Astrocyte (in vitro differentiated cells and primary cell): Measurements from ENCODE around the gene S100A12. TPM values are rescaled to one million over a fixed set of nuclear protein-coding genes. Genes with fewer than 3 reads are reported as not detected.

Experiments
- DNase-seq: peaks from one replicate; pipeline ENCODE4 v3.0.0-alpha.2; 2010; ENCODE audit warnings: low read depth
- FAIRE-seq: peaks from 2 replicates; lab custom pipeline; 2011; peaks lifted over from hg19 to GRCh38; lab: Jason Lieb, UNC
- H2AFZ ChIP-seq: 2 replicates; pipeline ENCODE4 v1.6.0; 2012; ENCODE audit warnings: low read depth, low read length, inconsistent platforms
- H3K27ac ChIP-seq: 2 replicates; pipeline ENCODE4 v1.5.1; 2011; ENCODE audit warnings: low read depth, low read length, inconsistent platforms
- H3K27me3 ChIP-seq: 2 replicates; pipeline ENCODE4 v1.6.0; 2011; ENCODE audit warnings: low read length, inconsistent platforms; ENCODE audit not compliant: insufficient read depth
- H3K36me3 ChIP-seq: 2 replicates; pipeline ENCODE4 v1.5.1; 2011; ENCODE audit warnings: low read length, inconsistent platforms; ENCODE audit not compliant: insufficient read depth
- H3K4me1 ChIP-seq: 2 replicates; pipeline ENCODE4 v1.5.1; 2011; ENCODE audit warnings: low read length, inconsistent platforms; ENCODE audit not compliant: insufficient read depth
- H3K4me2 ChIP-seq: 2 replicates; pipeline ENCODE4 v1.6.0; 2012; ENCODE audit warnings: low read length, inconsistent platforms
- H3K4me3 ChIP-seq: 2 replicates; pipeline ENCODE4 v1.5.1; 2011; ENCODE audit warnings: low read depth, mild to moderate bottlenecking, low read length, inconsistent platforms; ENCODE audit not compliant: insufficient read depth
- H3K79me2 ChIP-seq: 2 replicates; pipeline ENCODE4 v1.6.0; 2012; ENCODE audit warnings: mild to moderate bottlenecking, low read length, inconsistent platforms; ENCODE audit not compliant: insufficient read depth
- H3K9ac ChIP-seq: 2 replicates; pipeline ENCODE4 v1.6.0; 2012; ENCODE audit warnings: mild to moderate bottlenecking, low read length, inconsistent platforms
- H3K9me3 ChIP-seq: 2 replicates; pipeline ENCODE4 v1.5.1; 2012; ENCODE audit warnings: low read depth, mild to moderate bottlenecking, low read length, inconsistent platforms; ENCODE audit not compliant: insufficient read depth
- H4K20me1 ChIP-seq: 2 replicates; pipeline ENCODE4 v1.6.0; 2012; ENCODE audit warnings: low read length, inconsistent platforms; ENCODE audit not compliant: insufficient read depth
- H3K27ac Mint-ChIP-seq: one replicate; pipeline ENCODE4 v1.8.0; 2021; ENCODE audit warnings: mild to moderate bottlenecking, mixed read lengths; ENCODE audit not compliant: unreplicated experiment
- H3K27me3 Mint-ChIP-seq: one replicate; pipeline ENCODE4 v1.8.0; 2021; ENCODE audit warnings: low read depth, mixed read lengths; ENCODE audit not compliant: unreplicated experiment
- H3K36me3 Mint-ChIP-seq: one replicate; pipeline ENCODE4 v1.8.0; 2021; ENCODE audit warnings: low read depth, mixed read lengths; ENCODE audit not compliant: unreplicated experiment
- H3K4me1 Mint-ChIP-seq: one replicate; pipeline ENCODE4 v1.8.0; 2021; ENCODE audit warnings: low read depth, mixed read lengths; ENCODE audit not compliant: unreplicated experiment
- H3K4me3 Mint-ChIP-seq: one replicate; pipeline ENCODE4 v1.8.0; 2021; ENCODE audit warnings: mild to moderate bottlenecking, moderate library complexity, mixed read lengths; ENCODE audit not compliant: unreplicated experiment
- H3K9me3 Mint-ChIP-seq: one replicate; pipeline ENCODE4 v1.8.0; 2021; ENCODE audit warnings: mild to moderate bottlenecking, mixed read lengths; ENCODE audit not compliant: unreplicated experiment
- CTCF ChIP-seq: IDR thresholded peaks from 2 replicates; pipeline ENCODE4 v1.5.1; 2011; ENCODE audit warnings: low read depth, mild to moderate bottlenecking, inconsistent platforms, low read length, moderate library complexity; ENCODE audit not compliant: insufficient read depth
- EZH2 ChIP-seq: IDR thresholded peaks from 2 replicates; pipeline ENCODE4 v1.6.1; 2012; ENCODE audit warnings: mild to moderate bottlenecking, low read length, inconsistent platforms; ENCODE audit not compliant: insufficient read depth
- total RNA-seq: library from RNA; stranded (reverse); gene quantifications from 2 replicates; pipeline ENCODE4 v1.2.1, GENCODE V29; 2021

The S100A12 gene
- total RNA-seq, 1 donor from 2014 or later, result not detected

- DNase-seq (no peak), FAIRE-seq (no peak)
- no peaks in the 10 kb centered on the region for H3K4me1 ChIP-seq
- no peaks in the 10 kb centered on the region for H3K9me3 Mint-ChIP-seq
- no peak overlapping the region for H3K4me3 ChIP-seq
- H3K4me3 Mint-ChIP-seq, result no peak overlapping the region
- no peak for TF ChIP-seq EZH2
- TF ChIP-seq CTCF, result no peak
- H3K4me1 Mint-ChIP-seq, result no peaks in the 10 kb centered on the region
- H3K27ac Mint-ChIP-seq, result no peak overlapping the region
- no peak overlapping the region for H3K4me2 ChIP-seq
- H3K27me3 Mint-ChIP-seq, result peaks cover 60% of the 10 kb centered on the region
- H3K36me3 ChIP-seq, result no peaks in the 10 kb centered on the region
- peaks cover 1% of the 10 kb centered on the region for H3K36me3 Mint-ChIP-seq
- H2AFZ ChIP-seq, result no peak overlapping the region
- no peaks in the 10 kb centered on the region for H3K27me3 ChIP-seq
- H3K79me2 ChIP-seq, result no peaks in the 10 kb centered on the region
- no peak overlapping the region for H3K9ac ChIP-seq
- H3K9me3 ChIP-seq, result no peaks in the 10 kb centered on the region
- no peak overlapping the region for H3K27ac ChIP-seq
- no peaks in the 10 kb centered on the region for H4K20me1 ChIP-seq
Measured at GRCh38 chr1:153360190-153360589, 15.2 kb downstream of the S100A12 start.

DNA sequence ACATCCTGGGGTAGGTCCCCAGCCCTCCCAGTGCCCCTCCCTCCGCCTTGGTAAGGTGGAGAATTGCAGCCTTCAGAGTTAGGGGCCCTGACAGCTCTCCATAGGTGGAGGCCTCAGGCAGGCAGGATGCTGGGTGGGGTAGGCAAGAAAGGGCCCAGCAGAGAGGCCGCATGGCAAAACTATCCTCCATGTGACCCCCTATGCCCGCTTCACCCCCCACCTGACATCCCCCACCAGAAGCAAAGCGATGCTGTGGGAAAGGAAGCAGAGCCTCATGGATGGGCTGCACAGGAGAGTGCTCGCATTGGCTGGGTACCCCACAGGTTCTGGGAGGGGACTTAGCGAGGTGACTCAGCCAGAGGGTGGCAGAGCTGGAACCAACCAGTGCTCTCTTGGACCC lies 16.2 kb downstream of the S100A12 start:
- peaks cover 1% of the 10 kb centered on the region for H3K36me3 Mint-ChIP-seq
- Histone ChIP-seq H3K79me2 (no peaks in the 10 kb centered on the region), H3K27me3 (no peaks in the 10 kb centered on the region), H3K4me3 (no peak overlapping the region), H3K36me3 (no peaks in the 10 kb centered on the region), H4K20me1 (no peaks in the 10 kb centered on the region), H3K9ac (no peak overlapping the region), H2AFZ (no peak overlapping the region), H3K4me1 (no peaks in the 10 kb centered on the region), H3K9me3 (no peaks in the 10 kb centered on the region), H3K27ac (no peak overlapping the region), H3K4me2 (no peak overlapping the region)
- no peak for FAIRE-seq
- H3K4me1 Mint-ChIP-seq, result no peaks in the 10 kb centered on the region
- TF ChIP-seq CTCF, result no peak
- TF ChIP-seq EZH2, result no peak
- H3K27ac Mint-ChIP-seq, result no peak overlapping the region
- H3K4me3 Mint-ChIP-seq, result no peak overlapping the region
- DNase-seq, result no peak
- peaks cover 51% of the 10 kb centered on the region for H3K27me3 Mint-ChIP-seq
- H3K9me3 Mint-ChIP-seq, result no peaks in the 10 kb centered on the region

GRCh38 chr1:153358691-153358975 lies 16.8 kb downstream of the S100A12 start:
- Histone ChIP-seq H3K79me2 (no peaks in the 10 kb centered on the region), H3K9ac (no peak overlapping the region), H3K4me2 (no peak overlapping the region), H2AFZ (no peak overlapping the region), H3K4me1 (no peaks in the 10 kb centered on the region), H3K36me3 (no peaks in the 10 kb centered on the region), H3K27ac (no peak overlapping the region), H3K27me3 (no peaks in the 10 kb centered on the region), H3K9me3 (no peaks in the 10 kb centered on the region), H3K4me3 (no peak overlapping the region), H4K20me1 (no peaks in the 10 kb centered on the region)
- TF ChIP-seq EZH2 (no peak), CTCF (no peak)
- H3K36me3 Mint-ChIP-seq, result peaks cover 1% of the 10 kb centered on the region
- H3K4me1 Mint-ChIP-seq, result no peaks in the 10 kb centered on the region
- FAIRE-seq, result no peak
- H3K27me3 Mint-ChIP-seq, result peaks cover 50% of the 10 kb centered on the region
- H3K27ac Mint-ChIP-seq, result no peak overlapping the region
- H3K9me3 Mint-ChIP-seq, result no peaks in the 10 kb centered on the region
- DNase-seq, result no peak
- no peak overlapping the region for H3K4me3 Mint-ChIP-seq
